Endothelial cell of umbilical vein (primary cell): ENCODE measurements around the gene H2BK1. TPM values are rescaled to one million over a fixed set of nuclear protein-coding genes. Genes with fewer than 3 reads are reported as not detected.

Source experiments
- BruUV-seq: library from RNA; stranded (reverse); fragments of 400-500 nt; replicated peaks from 2 replicates; lab custom pipeline; 2021; lab: Mats Ljungman, UMichigan
- CTCF ChIA-PET: fragments of 300-600, 350-600 bp; sonication (Branson Sonifier 250); formaldehyde crosslinking; loops from one replicate; lab custom pipeline; 2021; ENCODE audit warnings: antibody characterized with exemption, inconsistent platforms; lab: Charles Lee
- POLR2A ChIA-PET: fragments of 300-600, 350-600 bp; sonication (Branson Sonifier 250); formaldehyde crosslinking; loops from one replicate; lab custom pipeline; 2021; ENCODE audit warnings: antibody characterized with exemption, inconsistent platforms; lab: Charles Lee
- DNase-seq: peaks from one replicate; pipeline ENCODE4 v3.0.0-alpha.2; 2011; ENCODE audit warnings: low read depth, low spot score
- FAIRE-seq: peaks from 2 replicates; lab custom pipeline; 2011; peaks lifted over from hg19 to GRCh38; lab: Jason Lieb, UNC
- H2AFZ ChIP-seq: 2 replicates; pipeline ENCODE4 v1.6.0; 2012; ENCODE audit warnings: low read depth, low read length, control low read depth, inconsistent platforms
- H3K27ac ChIP-seq: 2 replicates; pipeline ENCODE4 v1.5.1; 2011; ENCODE audit warnings: low read depth, mild to moderate bottlenecking, control low read depth, low read length, moderate library complexity; ENCODE audit not compliant: insufficient read depth
- H3K27me3 ChIP-seq, 2 experiments: 2 replicates each; pipeline versions ENCODE4 v1.6.0 to v1.6.1; 2011; ENCODE audit warnings: low read length in 2 of 2, mixed read lengths in 1 of 2; ENCODE audit not compliant: control insufficient read depth in 2 of 2, insufficient read depth in 2 of 2
- H3K36me3 ChIP-seq, 2 experiments: 2 replicates in 1 of 2; 3 replicates in 1 of 2; pipeline ENCODE4 v1.5.1; 2011; ENCODE audit warnings: low read length in 2 of 2, mild to moderate bottlenecking in 1 of 2, moderate library complexity in 1 of 2; ENCODE audit not compliant: control insufficient read depth in 2 of 2, insufficient read depth in 2 of 2; ENCODE audit errors: extremely low read depth in 1 of 2
- H3K4me1 ChIP-seq: 3 replicates; pipeline ENCODE4 v1.5.1; 2011; ENCODE audit warnings: mild to moderate bottlenecking, low read length; ENCODE audit not compliant: control insufficient read depth, insufficient read depth; ENCODE audit errors: extremely low read depth
- H3K4me2 ChIP-seq: 2 replicates; pipeline ENCODE4 v1.6.1; 2011; ENCODE audit warnings: low read length, control low read depth, mixed read lengths; ENCODE audit not compliant: insufficient read depth
- H3K4me3 ChIP-seq, 3 experiments: fragments of 200-600 bp in 1 of 3; sonication (generic), shearing (Covaris generic) in 1 of 3; replicated peaks in 1 of 3; 2 replicates each; pipeline ENCODE4 v1.5.1; 2011 to 2016; ENCODE audit warnings: control low read depth in 3 of 3, low read length in 3 of 3, mild to moderate bottlenecking in 2 of 3, inconsistent platforms in 1 of 3, low read depth in 1 of 3, moderate library complexity in 1 of 3; ENCODE audit not compliant: insufficient read depth in 1 of 3
- H3K79me2 ChIP-seq: 2 replicates; pipeline ENCODE4 v1.6.0; 2012; ENCODE audit warnings: low read length, inconsistent platforms; ENCODE audit not compliant: control insufficient read depth, insufficient read depth
- H3K9ac ChIP-seq: replicated peaks from 2 replicates; pipeline ENCODE3; 2011; ENCODE audit warnings: low read length, control low read depth; ENCODE audit not compliant: insufficient read depth; ENCODE audit errors: extremely low read depth
- H3K9me1 ChIP-seq: replicated peaks from 3 replicates; pipeline ENCODE4 v1.6.0; 2011; ENCODE audit warnings: mild to moderate bottlenecking, low read length; ENCODE audit not compliant: control insufficient read depth, insufficient read depth; ENCODE audit errors: extremely low read depth
- H3K9me3 ChIP-seq: replicated peaks from 2 replicates; pipeline ENCODE4 v1.5.1; 2012; ENCODE audit warnings: low read length, inconsistent platforms; ENCODE audit not compliant: control insufficient read depth, insufficient read depth
- H4K20me1 ChIP-seq: replicated peaks from 2 replicates; pipeline ENCODE3; 2011; ENCODE audit warnings: mild to moderate bottlenecking, low read length; ENCODE audit not compliant: control insufficient read depth, insufficient read depth; ENCODE audit errors: extremely low read depth
- CTCF ChIP-seq, 2 donors: IDR thresholded peaks; 1 replicate in 1 of 2; 2 replicates in 1 of 2; pipeline ENCODE4 v1.5.1; 2011; ENCODE audit warnings: low read length in 2 of 2, mild to moderate bottlenecking in 2 of 2, moderate library complexity in 2 of 2, control low read depth in 1 of 2, inconsistent platforms in 1 of 2, low read depth in 1 of 2; ENCODE audit not compliant: insufficient read depth in 1 of 2; ENCODE audit errors: extremely low read depth in 1 of 2
- EZH2 ChIP-seq: IDR thresholded peaks from 2 replicates; pipeline ENCODE4 v1.6.1; 2012; ENCODE audit warnings: borderline replicate concordance, low read depth, mild to moderate bottlenecking, moderate library complexity, low read length, inconsistent platforms; ENCODE audit not compliant: severe bottlenecking
- FOS ChIP-seq: IDR thresholded peaks from 2 replicates; pipeline ENCODE4 v1.6.1; 2011; ENCODE audit warnings: mild to moderate bottlenecking, low read length, moderate library complexity, borderline replicate concordance; ENCODE audit not compliant: insufficient read depth
- GATA2 ChIP-seq: IDR thresholded peaks from 2 replicates; pipeline ENCODE4 v1.7.0; 2011; ENCODE audit warnings: low read depth, mild to moderate bottlenecking, moderate library complexity, mixed read lengths, low read length; ENCODE audit not compliant: insufficient read length, insufficient read depth
- JUN ChIP-seq: IDR thresholded peaks from 2 replicates; pipeline ENCODE4 v1.6.1; 2011; ENCODE audit warnings: borderline replicate concordance, low read depth; ENCODE audit not compliant: insufficient read length, insufficient read depth
- MAX ChIP-seq: IDR thresholded peaks from 2 replicates; pipeline ENCODE4 v1.6.1; 2011; ENCODE audit not compliant: insufficient read depth, insufficient read length
- POLR2A ChIP-seq: IDR thresholded peaks from 2 replicates; pipeline ENCODE4 v1.6.1; 2012; ENCODE audit warnings: low read depth, mild to moderate bottlenecking, control low read depth, low read length
- POLR2AphosphoS5 ChIP-seq: IDR thresholded peaks from 2 replicates; pipeline ENCODE4 v1.6.1; 2012; ENCODE audit warnings: low read depth, mild to moderate bottlenecking, control low read depth, low read length, moderate library complexity; ENCODE audit not compliant: insufficient read depth
- dilution Hi-C: fragments of 300-500 bp; cut with MboI; formaldehyde crosslinking; loops from one replicate; pipeline ENCODE4 v1.15.0; 2019; ENCODE audit warnings: low sequenced_read_pairs; ENCODE audit not compliant: extremely low pct_ligation_motif_present
- intact Hi-C: fragments of 100-400 bp; cut with micrococcal nuclease; formaldehyde crosslinking; loops from one replicate; pipeline ENCODE4 v1.10.0; 2022
- polyA plus RNA-seq, 4 experiments: library from polyadenylated mRNA; depleted of rRNA in 3 of 4; stranded (reverse) in 3 of 4; unstranded in 1 of 4; fragments of >200 nt; gene quantifications; 2 replicates each; pipeline versions ENCODE4 v1.2.1 to v1.2.3, GENCODE V29; 2011 to 2012; ENCODE audit warnings: missing spikeins in 1 of 4
- total RNA-seq: library from RNA; stranded (reverse); gene quantifications from 2 replicates; pipeline ENCODE4 v1.2.3, GENCODE V29; 2021

The H2BK1 gene
- total and polyA plus RNA-seq, 2 donors (not counting 3 experiments of a cell fraction or from before 2014, with no cell fraction given): not detected

- intact Hi-C loops: loop anchor here (1.0 kb wide), 1 partner anchor 11 kb away; no protein-coding TSS in a partner anchor
- ChIA-PET POLR2A (no interaction called here), CTCF (interaction anchor here (1.0 to 4.0 kb wide), 5 partner anchors 11 to 335 kb away, joined by 3 to 58 read pairs (median 4); partner anchors contain the start of gene ABCB8)
- peak overlapping the region; percentile 55 for H3K4me2 ChIP-seq
- FAIRE-seq (peak; percentile 93), DNase-seq (peak; percentile 86)
- H4K20me1 ChIP-seq: no peaks in the 10 kb centered on the region
- peaks cover 3 to 29% of the 10 kb centered on the region in 2 experiments for H3K36me3 ChIP-seq
- no peaks in the 10 kb centered on the region for H3K9me1 ChIP-seq
- peaks cover 39% of the 10 kb centered on the region for H3K79me2 ChIP-seq
- TSS peak; percentile 76 for BruUV-seq
- H2AFZ ChIP-seq: no peak overlapping the region
- peak overlapping the region; percentile 88 for H3K27ac ChIP-seq
- no peaks in the 10 kb centered on the region for H3K27me3 ChIP-seq
- H3K4me3 ChIP-seq: peak overlapping the region; percentile 82 to 95 (median 83)
- peak overlapping the region; percentile 91 for H3K9ac ChIP-seq
- H3K4me1 ChIP-seq: peaks cover 14% of the 10 kb centered on the region
- dilution Hi-C loops: no loop called here
- H3K9me3 ChIP-seq: no peaks in the 10 kb centered on the region
- TF ChIP-seq GATA2 (peak; percentile 26), FOS (no peak), POLR2AphosphoS5 (no peak), CTCF (IDR thresholded peaks at IDR 0.05; ENCODE audit: extremely low read depth in 1 of 2, insufficient read depth in 1 of 2, low read depth in 1 of 2, low read length in 2 of 2) (no peak), EZH2 (no peak), MAX (no peak), JUN (no peak), POLR2A (peak; percentile 46)
These were observed 22.8 kb upstream of the H2BK1 start for GRCh38 chr7:151232917-151233701.
